GM21360 (cell line): ENCODE results near the gene FOS.
"Not testable (repeated sequence)": the region's sequence is repeated elsewhere in the genome, so short reads cannot be mapped to it uniquely, and the experiment has no call there.

Source experiments
- ATAC-seq: cut with Tn5 transposase; IDR thresholded peaks from one replicate; pipeline ENCODE4 v1.9.1; 2021; ENCODE audit warnings: mild to moderate bottlenecking, moderate library complexity; ENCODE audit not compliant: unreplicated experiment

Gene FOS

GRCh38 chr14:75292101-75292563, 13.5 kb downstream of the FOS start:
- ATAC-seq = no peak

DNA sequence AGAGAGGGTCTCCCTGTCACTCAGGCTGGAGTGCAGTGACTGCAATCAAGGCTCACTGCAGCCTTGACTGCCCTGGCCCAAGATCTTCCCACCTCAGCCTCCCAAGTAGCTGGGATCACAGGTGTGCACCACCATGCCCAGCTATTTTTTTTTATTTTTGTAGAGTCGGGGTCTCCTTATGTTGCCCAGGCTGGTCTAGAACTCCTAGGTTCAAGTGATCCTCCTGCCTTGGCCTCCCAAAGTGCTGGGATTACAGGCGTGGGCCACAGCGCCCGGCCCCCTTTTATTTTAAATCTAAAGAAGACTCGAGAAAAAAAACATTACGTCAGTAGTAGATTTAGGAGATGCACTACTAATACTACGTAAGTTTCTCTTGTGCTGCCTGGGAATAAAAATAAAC, 14.3 kb downstream of the FOS start:
- ATAC-seq = no peak

GRCh38 chr14:75293920-75294648, 15.5 kb downstream of the FOS start:
- ATAC-seq = peak; percentile 92

- ATAC-seq = no peak
These were observed 16.0 kb downstream of the FOS start for GRCh38 chr14:75294649-75295033.

GRCh38 chr14:75295061-75295461, 16.4 kb downstream of the FOS start:
- no peak for ATAC-seq

DNA sequence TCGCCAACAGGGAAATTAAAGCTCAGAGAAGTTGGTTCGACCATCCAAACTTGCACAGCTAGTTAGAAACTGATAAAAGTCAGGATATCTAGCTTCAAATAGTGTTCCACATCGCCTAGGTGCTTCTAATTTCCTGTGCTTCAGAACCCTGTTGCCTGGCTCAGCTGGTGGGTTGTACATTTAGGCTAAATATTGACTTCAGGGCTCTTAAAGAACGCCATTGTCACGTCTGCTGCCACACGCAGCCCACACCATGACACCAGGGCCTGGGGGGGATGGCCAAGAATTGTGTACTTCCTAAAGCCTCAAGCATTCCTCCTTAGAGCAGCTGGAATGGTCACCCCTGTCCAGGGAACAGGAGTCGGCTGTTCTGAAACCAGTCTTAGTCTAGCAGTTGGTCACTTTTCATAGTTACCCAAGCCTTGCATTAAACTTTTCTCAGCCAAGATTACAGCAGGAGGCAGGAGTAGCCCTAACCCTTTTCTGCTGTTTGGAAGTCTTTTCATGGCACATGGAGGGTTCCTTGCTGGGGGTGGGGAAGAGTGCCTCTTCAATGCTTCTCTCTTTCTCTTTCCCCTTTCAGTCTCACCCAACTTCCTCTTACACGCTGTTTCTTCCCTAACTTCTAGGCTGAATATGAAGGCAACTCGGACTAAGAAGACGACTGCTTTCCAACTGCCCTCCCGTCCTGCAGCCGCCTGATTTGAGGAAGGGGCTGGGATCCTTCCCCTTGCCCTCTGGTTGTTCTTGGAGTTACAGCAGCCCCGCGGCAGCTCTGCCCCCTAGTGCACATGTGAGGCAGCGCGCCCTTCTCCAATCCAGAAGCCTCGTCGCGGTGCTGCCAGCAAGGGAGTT, 17.1 kb downstream of the FOS start:
- ATAC-seq = no peak

GRCh38 chr14:75297411-75298040, 18.9 kb downstream of the FOS start:
- no peak for ATAC-seq

DNA sequence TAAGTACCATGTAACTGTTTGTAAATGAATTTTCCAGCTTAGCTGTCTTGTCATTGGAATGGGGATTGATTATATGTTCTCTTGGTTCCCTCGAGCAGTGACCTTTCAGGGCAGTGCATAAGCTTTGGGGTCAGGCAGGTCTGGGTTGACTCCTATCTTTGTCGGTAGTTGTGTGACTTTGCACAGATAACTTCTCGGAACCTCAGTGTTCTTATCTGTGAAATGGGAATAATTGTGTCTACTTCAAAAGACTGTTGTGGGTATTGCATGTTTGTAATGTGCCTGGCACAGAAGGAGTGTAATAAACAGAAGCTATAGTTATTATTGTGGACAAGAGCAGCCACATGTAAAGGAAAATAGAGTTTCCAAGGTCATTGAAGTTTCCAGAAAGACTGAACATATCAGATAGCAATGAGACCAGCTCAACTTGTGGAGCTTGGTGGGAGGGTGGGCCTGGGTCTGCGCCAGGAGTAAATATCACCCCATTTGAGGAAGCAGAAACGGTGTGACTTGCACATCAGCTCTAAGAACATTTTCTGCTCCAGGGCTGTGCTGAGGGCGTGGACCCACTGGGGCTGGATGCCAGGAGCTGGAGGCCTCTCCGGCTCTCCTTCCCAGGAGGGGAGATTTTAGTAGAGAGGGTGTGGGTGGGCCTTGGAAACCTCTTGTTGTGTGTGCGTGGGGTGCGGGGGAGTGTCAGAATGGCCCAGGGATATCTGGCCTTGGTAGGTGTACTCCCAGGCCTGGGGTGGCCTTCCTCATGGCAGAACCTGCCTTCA, 19.7 kb downstream of the FOS start:
- ATAC-seq = no peak

GRCh38 chr14:75299059-75299458, 20.4 kb downstream of the FOS start:
- ATAC-seq = no peak

GRCh38 chr14:75299576-75299975, 20.9 kb downstream of the FOS start:
- no peak for ATAC-seq

DNA sequence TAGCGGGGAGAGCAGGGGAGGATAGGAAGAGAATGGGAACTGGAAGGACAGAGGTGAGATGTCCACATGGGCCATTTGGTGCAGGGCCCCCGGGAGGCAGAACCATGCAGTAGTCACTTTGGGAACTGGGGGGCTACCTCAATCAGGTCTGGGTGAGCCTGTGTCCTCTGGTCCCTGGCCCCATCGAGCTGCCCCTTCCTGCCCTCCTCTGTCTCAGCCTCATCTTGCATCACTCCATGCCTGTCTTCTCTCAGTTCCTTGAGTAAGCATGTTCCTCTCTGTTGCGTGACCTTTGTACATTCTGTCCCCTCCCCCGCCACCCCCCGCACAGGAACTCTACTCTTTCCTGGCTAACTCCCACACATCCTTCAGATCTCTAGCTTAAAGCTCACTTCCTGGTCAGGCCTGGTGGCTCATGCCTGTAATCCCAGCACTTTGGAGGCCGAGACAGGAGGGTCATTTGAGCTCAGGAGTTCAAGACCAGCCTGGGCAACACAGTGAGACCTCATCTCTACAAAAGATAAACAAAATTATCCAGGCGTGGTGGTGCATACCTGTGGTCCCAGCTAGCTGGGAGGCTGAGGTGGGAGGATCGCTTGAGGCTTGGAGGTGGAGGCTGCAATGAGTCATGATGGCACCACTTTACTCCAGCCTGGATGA, 23.2 kb downstream of the FOS start:
- ATAC-seq = no peak

- no peak for ATAC-seq
These were observed 24.8 kb downstream of the FOS start for GRCh38 chr14:75303381-75303789.

DNA sequence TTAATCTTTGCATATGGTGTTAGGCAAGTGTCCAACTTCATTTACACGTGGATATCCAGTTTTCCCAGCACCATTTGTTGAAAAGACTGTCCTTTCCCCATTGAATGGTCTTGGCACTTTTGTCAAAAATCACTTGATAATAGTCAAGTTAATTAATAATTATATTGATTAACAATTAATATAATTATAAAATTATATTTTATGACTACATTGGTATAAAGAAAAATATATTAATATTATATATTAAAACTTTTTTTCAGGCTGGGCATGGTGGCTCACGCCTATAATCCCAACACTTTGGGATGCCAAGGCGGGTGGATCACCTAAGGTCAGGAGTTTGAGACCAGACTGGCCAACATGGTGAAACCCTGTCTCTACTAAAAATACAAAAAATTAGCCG, 27.8 kb downstream of the FOS start:
- ATAC-seq = not testable (repeated sequence)

- ATAC-seq = no peak
These were observed 28.5 kb downstream of the FOS start for GRCh38 chr14:75306927-75307699.

DNA sequence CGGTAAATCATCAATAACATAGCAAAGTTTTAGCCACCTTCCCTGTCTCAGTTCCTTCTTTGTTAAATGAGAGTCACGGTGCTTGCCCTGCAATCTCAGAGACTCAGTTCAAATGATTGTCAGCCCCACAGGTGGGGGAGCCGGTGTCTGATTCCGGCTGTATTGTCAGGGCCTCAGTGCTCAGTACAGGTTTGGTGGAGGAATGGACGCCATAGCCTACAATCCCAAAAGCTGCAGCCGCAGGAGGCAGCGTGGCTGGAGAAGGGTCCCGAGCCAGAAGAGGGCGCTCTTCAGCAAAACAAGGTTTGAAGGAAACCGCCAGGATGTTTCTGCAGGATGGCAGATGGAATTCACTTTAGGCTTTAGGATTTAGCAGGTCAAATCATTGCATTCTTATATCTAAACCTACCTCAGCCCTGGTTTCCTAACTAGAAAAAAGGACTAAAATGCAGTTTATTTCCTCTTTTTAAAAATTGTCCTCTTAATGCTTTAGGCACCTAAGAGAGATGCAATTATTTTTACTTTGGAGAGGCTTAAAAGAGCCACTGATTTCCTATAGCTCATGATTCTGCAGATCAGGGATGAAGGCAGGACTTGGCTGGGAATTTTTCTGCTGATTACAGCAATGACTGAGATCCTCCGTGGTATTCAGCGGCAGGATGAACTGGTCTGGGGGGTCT, 29.2 kb downstream of the FOS start:
- peak; percentile 52 for ATAC-seq

GRCh38 chr14:75308991-75309390, 30.4 kb downstream of the FOS start:
- not testable (repeated sequence) for ATAC-seq

DNA sequence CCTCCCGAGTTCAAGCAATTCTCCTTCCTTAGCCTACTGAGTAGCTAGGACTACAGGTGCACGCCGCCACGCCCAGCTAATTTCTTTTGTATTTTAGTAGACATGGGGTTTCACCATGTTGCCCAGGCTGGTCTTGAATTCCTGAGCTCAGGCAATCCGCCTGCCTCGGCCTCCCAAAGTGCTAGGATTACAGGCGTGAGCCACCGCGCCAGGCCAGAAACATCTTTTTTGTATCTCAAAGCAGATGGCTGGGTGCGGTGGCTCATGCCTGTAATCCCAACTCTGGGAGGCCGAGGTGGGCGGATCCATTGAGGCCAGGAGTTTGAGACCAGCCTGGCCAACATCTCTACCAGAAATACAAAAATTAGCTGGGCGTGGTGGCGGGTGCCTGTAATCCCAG, 30.9 kb downstream of the FOS start:
- ATAC-seq = not testable (repeated sequence)

DNA sequence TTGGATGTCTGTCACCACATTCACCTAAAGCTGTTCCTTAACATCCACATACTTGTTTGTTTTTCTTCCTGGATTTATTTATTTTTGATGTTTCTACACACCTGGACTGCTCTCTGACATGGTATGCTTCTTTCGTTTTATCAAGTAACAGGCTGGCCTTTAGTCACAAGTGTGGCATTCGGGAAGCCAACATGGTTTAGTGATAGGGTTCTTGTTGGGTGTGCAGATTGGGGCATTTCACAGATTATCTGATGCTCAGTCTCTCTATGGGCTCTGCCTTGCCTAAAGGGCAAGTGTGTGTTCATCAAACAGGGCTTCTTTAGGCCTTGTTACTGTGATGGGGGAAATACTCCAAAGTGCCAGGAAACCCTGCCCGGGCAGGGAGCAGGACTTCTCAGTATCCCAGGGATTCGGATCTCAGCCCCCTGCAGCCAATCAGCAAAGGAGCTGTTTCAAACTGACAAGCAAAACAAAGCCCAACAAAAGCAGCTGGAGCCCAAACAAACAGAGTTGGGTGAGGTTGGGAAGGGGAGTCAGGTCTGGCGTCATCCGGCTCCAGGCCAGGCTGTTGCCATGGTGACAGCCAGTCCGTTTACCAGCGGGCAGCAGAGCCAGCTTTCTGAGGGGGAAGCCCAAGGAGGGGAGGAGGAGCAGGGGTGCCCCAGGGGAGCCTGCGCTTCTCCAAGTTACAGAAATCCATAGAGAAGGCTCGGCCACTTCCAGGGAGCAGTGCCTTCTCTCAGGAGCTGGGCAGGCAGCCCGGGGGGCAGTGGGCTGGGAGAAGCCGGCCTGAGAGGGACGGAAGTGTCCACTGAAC, 31.9 kb downstream of the FOS start:
- ATAC-seq = no peak
